Endothelial cell of umbilical vein (primary cell): ENCODE data around the gene TERT. TPM values are rescaled to one million over a fixed set of nuclear protein-coding genes. Genes with fewer than 3 reads are reported as not detected.

ENCODE experiments used
- BruUV-seq: library from RNA; stranded (reverse); fragments of 400-500 nt; replicated peaks from 2 replicates; lab custom pipeline; 2021; lab: Mats Ljungman, UMichigan
- CTCF ChIA-PET: fragments of 300-600, 350-600 bp; sonication (Branson Sonifier 250); formaldehyde crosslinking; loops from one replicate; lab custom pipeline; 2021; ENCODE audit warnings: antibody characterized with exemption, inconsistent platforms; lab: Charles Lee
- POLR2A ChIA-PET: fragments of 300-600, 350-600 bp; sonication (Branson Sonifier 250); formaldehyde crosslinking; loops from one replicate; lab custom pipeline; 2021; ENCODE audit warnings: antibody characterized with exemption, inconsistent platforms; lab: Charles Lee
- DNase-seq: peaks from one replicate; pipeline ENCODE4 v3.0.0-alpha.2; 2011; ENCODE audit warnings: low read depth, low spot score
- FAIRE-seq: peaks from 2 replicates; lab custom pipeline; 2011; peaks lifted over from hg19 to GRCh38; lab: Jason Lieb, UNC
- H2AFZ ChIP-seq: 2 replicates; pipeline ENCODE4 v1.6.0; 2012; ENCODE audit warnings: low read depth, low read length, control low read depth, inconsistent platforms
- H3K27ac ChIP-seq: 2 replicates; pipeline ENCODE4 v1.5.1; 2011; ENCODE audit warnings: low read depth, mild to moderate bottlenecking, control low read depth, low read length, moderate library complexity; ENCODE audit not compliant: insufficient read depth
- H3K27me3 ChIP-seq, 2 experiments: 2 replicates each; pipeline versions ENCODE4 v1.6.0 to v1.6.1; 2011; ENCODE audit warnings: low read length in 2 of 2, mixed read lengths in 1 of 2; ENCODE audit not compliant: control insufficient read depth in 2 of 2, insufficient read depth in 2 of 2
- H3K36me3 ChIP-seq, 2 experiments: 2 replicates in 1 of 2; 3 replicates in 1 of 2; pipeline ENCODE4 v1.5.1; 2011; ENCODE audit warnings: low read length in 2 of 2, mild to moderate bottlenecking in 1 of 2, moderate library complexity in 1 of 2; ENCODE audit not compliant: control insufficient read depth in 2 of 2, insufficient read depth in 2 of 2; ENCODE audit errors: extremely low read depth in 1 of 2
- H3K4me1 ChIP-seq: 3 replicates; pipeline ENCODE4 v1.5.1; 2011; ENCODE audit warnings: mild to moderate bottlenecking, low read length; ENCODE audit not compliant: control insufficient read depth, insufficient read depth; ENCODE audit errors: extremely low read depth
- H3K4me2 ChIP-seq: 2 replicates; pipeline ENCODE4 v1.6.1; 2011; ENCODE audit warnings: low read length, control low read depth, mixed read lengths; ENCODE audit not compliant: insufficient read depth
- H3K4me3 ChIP-seq, 3 experiments: fragments of 200-600 bp in 1 of 3; sonication (generic), shearing (Covaris generic) in 1 of 3; replicated peaks in 1 of 3; 2 replicates each; pipeline ENCODE4 v1.5.1; 2011 to 2016; ENCODE audit warnings: control low read depth in 3 of 3, low read length in 3 of 3, mild to moderate bottlenecking in 2 of 3, inconsistent platforms in 1 of 3, low read depth in 1 of 3, moderate library complexity in 1 of 3; ENCODE audit not compliant: insufficient read depth in 1 of 3
- H3K79me2 ChIP-seq: 2 replicates; pipeline ENCODE4 v1.6.0; 2012; ENCODE audit warnings: low read length, inconsistent platforms; ENCODE audit not compliant: control insufficient read depth, insufficient read depth
- H3K9ac ChIP-seq: replicated peaks from 2 replicates; pipeline ENCODE3; 2011; ENCODE audit warnings: low read length, control low read depth; ENCODE audit not compliant: insufficient read depth; ENCODE audit errors: extremely low read depth
- H3K9me1 ChIP-seq: replicated peaks from 3 replicates; pipeline ENCODE4 v1.6.0; 2011; ENCODE audit warnings: mild to moderate bottlenecking, low read length; ENCODE audit not compliant: control insufficient read depth, insufficient read depth; ENCODE audit errors: extremely low read depth
- H3K9me3 ChIP-seq: replicated peaks from 2 replicates; pipeline ENCODE4 v1.5.1; 2012; ENCODE audit warnings: low read length, inconsistent platforms; ENCODE audit not compliant: control insufficient read depth, insufficient read depth
- H4K20me1 ChIP-seq: replicated peaks from 2 replicates; pipeline ENCODE3; 2011; ENCODE audit warnings: mild to moderate bottlenecking, low read length; ENCODE audit not compliant: control insufficient read depth, insufficient read depth; ENCODE audit errors: extremely low read depth
- EZH2 ChIP-seq: IDR thresholded peaks from 2 replicates; pipeline ENCODE4 v1.6.1; 2012; ENCODE audit warnings: borderline replicate concordance, low read depth, mild to moderate bottlenecking, moderate library complexity, low read length, inconsistent platforms; ENCODE audit not compliant: severe bottlenecking
- FOS ChIP-seq: IDR thresholded peaks from 2 replicates; pipeline ENCODE4 v1.6.1; 2011; ENCODE audit warnings: mild to moderate bottlenecking, low read length, moderate library complexity, borderline replicate concordance; ENCODE audit not compliant: insufficient read depth
- GATA2 ChIP-seq: IDR thresholded peaks from 2 replicates; pipeline ENCODE4 v1.7.0; 2011; ENCODE audit warnings: low read depth, mild to moderate bottlenecking, moderate library complexity, mixed read lengths, low read length; ENCODE audit not compliant: insufficient read length, insufficient read depth
- JUN ChIP-seq: IDR thresholded peaks from 2 replicates; pipeline ENCODE4 v1.6.1; 2011; ENCODE audit warnings: borderline replicate concordance, low read depth; ENCODE audit not compliant: insufficient read length, insufficient read depth
- MYC ChIP-seq: IDR thresholded peaks from one replicate; pipeline ENCODE4 v1.6.1; 2011; ENCODE audit warnings: mild to moderate bottlenecking, low read depth, low read length
- POLR2A ChIP-seq: IDR thresholded peaks from 2 replicates; pipeline ENCODE4 v1.6.1; 2012; ENCODE audit warnings: low read depth, mild to moderate bottlenecking, control low read depth, low read length
- POLR2AphosphoS5 ChIP-seq: IDR thresholded peaks from 2 replicates; pipeline ENCODE4 v1.6.1; 2012; ENCODE audit warnings: low read depth, mild to moderate bottlenecking, control low read depth, low read length, moderate library complexity; ENCODE audit not compliant: insufficient read depth
- dilution Hi-C: fragments of 300-500 bp; cut with MboI; formaldehyde crosslinking; loops from one replicate; pipeline ENCODE4 v1.15.0; 2019; ENCODE audit warnings: low sequenced_read_pairs; ENCODE audit not compliant: extremely low pct_ligation_motif_present
- intact Hi-C: fragments of 100-400 bp; cut with micrococcal nuclease; formaldehyde crosslinking; loops from one replicate; pipeline ENCODE4 v1.10.0; 2022
- polyA plus RNA-seq, 4 experiments: library from polyadenylated mRNA; depleted of rRNA in 3 of 4; stranded (reverse) in 3 of 4; unstranded in 1 of 4; fragments of >200 nt; gene quantifications; 2 replicates each; pipeline versions ENCODE4 v1.2.1 to v1.2.3, GENCODE V29; 2011 to 2012; ENCODE audit warnings: missing spikeins in 1 of 4
- total RNA-seq: library from RNA; stranded (reverse); gene quantifications from 2 replicates; pipeline ENCODE4 v1.2.3, GENCODE V29; 2021
- TF ChIP-seq, protein P1 (sequence below), 2 donors: IDR thresholded peaks; 1 replicate in 1 of 2; 2 replicates in 1 of 2; pipeline ENCODE4 v1.5.1; 2011; ENCODE audit warnings: low read length in 2 of 2, mild to moderate bottlenecking in 2 of 2, moderate library complexity in 2 of 2, control low read depth in 1 of 2, inconsistent platforms in 1 of 2, low read depth in 1 of 2; ENCODE audit not compliant: insufficient read depth in 1 of 2; ENCODE audit errors: extremely low read depth in 1 of 2
- TF ChIP-seq, protein P2 (sequence below): IDR thresholded peaks from 2 replicates; pipeline ENCODE4 v1.6.1; 2011; ENCODE audit not compliant: insufficient read depth, insufficient read length

Gene TERT
- total and polyA plus RNA-seq, 2 donors (not counting 3 experiments of a cell fraction or from before 2014, with no cell fraction given): 0.04 TPM; not detected in 1

DNA sequence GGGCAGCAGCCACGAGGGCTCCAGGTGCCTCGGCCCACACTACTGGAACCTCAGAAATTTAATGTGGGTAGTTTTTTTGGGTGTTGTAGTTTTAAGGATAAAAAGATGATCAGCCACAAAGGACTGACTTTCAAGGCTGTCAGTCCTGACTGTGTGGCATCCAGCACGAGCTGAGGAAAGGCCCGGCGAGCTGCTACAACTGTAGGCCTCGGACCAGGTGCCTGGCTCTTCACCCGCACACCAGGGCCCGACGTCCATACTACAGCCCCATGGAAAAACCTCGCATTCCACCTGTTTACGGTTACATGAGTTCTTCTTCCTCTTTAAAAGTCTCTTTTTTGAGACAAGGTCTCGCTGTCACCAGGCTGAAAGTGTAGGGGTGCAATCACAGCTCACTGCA, 47.4 kb upstream of the TERT start:
- CTCF ChIA-PET: interaction anchor here (1.5 kb wide), 1 partner anchor 303 kb away, joined by 3 read pairs; no protein-coding TSS in a partner anchor
- intact Hi-C loops: no loop called here
- H2AFZ ChIP-seq: no peak overlapping the region
- FAIRE-seq (no peak), DNase-seq (no peak)
- no peaks in the 10 kb centered on the region for H3K27me3 ChIP-seq
- no peaks in the 10 kb centered on the region for H3K9me1 ChIP-seq
- H3K4me3 ChIP-seq: no peak overlapping the region
- peaks cover 16% of the 10 kb centered on the region for H3K79me2 ChIP-seq
- dilution Hi-C loops: no loop called here
- peaks cover 9% of the 10 kb centered on the region for H3K4me1 ChIP-seq
- peaks cover 3 to 39% of the 10 kb centered on the region in 2 experiments for H3K36me3 ChIP-seq
- POLR2A ChIA-PET: no interaction called here
- no peaks in the 10 kb centered on the region for H4K20me1 ChIP-seq
- H3K9ac ChIP-seq: no peak overlapping the region
- H3K9me3 ChIP-seq: no peaks in the 10 kb centered on the region
- no peak for TF ChIP-seq MYC
- TF ChIP-seq, protein P1, sequence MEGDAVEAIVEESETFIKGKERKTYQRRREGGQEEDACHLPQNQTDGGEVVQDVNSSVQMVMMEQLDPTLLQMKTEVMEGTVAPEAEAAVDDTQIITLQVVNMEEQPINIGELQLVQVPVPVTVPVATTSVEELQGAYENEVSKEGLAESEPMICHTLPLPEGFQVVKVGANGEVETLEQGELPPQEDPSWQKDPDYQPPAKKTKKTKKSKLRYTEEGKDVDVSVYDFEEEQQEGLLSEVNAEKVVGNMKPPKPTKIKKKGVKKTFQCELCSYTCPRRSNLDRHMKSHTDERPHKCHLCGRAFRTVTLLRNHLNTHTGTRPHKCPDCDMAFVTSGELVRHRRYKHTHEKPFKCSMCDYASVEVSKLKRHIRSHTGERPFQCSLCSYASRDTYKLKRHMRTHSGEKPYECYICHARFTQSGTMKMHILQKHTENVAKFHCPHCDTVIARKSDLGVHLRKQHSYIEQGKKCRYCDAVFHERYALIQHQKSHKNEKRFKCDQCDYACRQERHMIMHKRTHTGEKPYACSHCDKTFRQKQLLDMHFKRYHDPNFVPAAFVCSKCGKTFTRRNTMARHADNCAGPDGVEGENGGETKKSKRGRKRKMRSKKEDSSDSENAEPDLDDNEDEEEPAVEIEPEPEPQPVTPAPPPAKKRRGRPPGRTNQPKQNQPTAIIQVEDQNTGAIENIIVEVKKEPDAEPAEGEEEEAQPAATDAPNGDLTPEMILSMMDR (IDR thresholded peaks at IDR 0.05; ENCODE audit: extremely low read depth in 1 of 2, insufficient read depth in 1 of 2, low read depth in 1 of 2, low read length in 2 of 2): no peak
- TF ChIP-seq JUN: no peak
- no peak overlapping the region for H3K4me2 ChIP-seq
- BruUV-seq: no TSS peak
- H3K27ac ChIP-seq: no peak overlapping the region

DNA sequence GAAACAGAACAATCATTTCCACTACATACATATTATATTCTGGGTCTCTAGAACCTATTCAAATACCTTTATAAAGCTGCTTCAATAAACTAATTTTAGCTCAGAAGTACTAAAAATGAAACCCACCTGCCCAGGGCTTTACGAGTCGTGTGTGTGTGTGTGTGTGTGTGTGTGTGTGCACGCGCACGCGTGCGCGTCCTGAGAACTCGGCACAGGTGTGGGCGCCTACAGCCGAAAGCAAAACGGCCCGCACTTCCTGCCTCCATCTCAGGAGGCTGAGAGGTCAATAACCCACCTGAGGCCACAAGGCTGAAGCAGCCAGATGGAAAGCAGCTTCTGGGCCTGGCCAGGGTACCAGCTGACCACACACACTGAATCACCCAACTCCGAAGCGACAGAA, 47.0 kb upstream of the TERT start:
- Histone ChIP-seq H3K9me1 (no peaks in the 10 kb centered on the region), H3K9ac (no peak overlapping the region), H3K4me1 (peaks cover 9% of the 10 kb centered on the region), H3K79me2 (peaks cover 16% of the 10 kb centered on the region), H3K4me3 (no peak overlapping the region), H3K36me3 (peaks cover 3 to 43% of the 10 kb centered on the region in 2 experiments), H4K20me1 (no peaks in the 10 kb centered on the region), H2AFZ (no peak overlapping the region), H3K9me3 (no peaks in the 10 kb centered on the region), H3K27ac (no peak overlapping the region), H3K4me2 (no peak overlapping the region), H3K27me3 (no peaks in the 10 kb centered on the region)
- intact Hi-C loops (no loop called here), dilution Hi-C loops (no loop called here)
- no peak for DNase-seq
- FAIRE-seq: no peak
- BruUV-seq: no TSS peak
- ChIA-PET CTCF (interaction anchor here (1.5 kb wide), 1 partner anchor 303 kb away, joined by 3 read pairs; no protein-coding TSS in a partner anchor), POLR2A (no interaction called here)
- TF ChIP-seq FOS (no peak), GATA2 (no peak), JUN (no peak), POLR2AphosphoS5 (no peak), MYC (no peak), POLR2A (no peak), EZH2 (no peak)
- TF ChIP-seq, protein P2, sequence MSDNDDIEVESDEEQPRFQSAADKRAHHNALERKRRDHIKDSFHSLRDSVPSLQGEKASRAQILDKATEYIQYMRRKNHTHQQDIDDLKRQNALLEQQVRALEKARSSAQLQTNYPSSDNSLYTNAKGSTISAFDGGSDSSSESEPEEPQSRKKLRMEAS: no peak
- TF ChIP-seq, protein P1 (IDR thresholded peaks at IDR 0.05; ENCODE audit: extremely low read depth in 1 of 2, insufficient read depth in 1 of 2, low read depth in 1 of 2, low read length in 2 of 2): no peak
